Stimulated activated CD4-positive, alpha-beta T cell treated with anti-CD3 and anti-CD28 coated beads, Interleukin-2, amount 100 ng/mL, for 48 hours (primary cell): ENCODE measurements around the gene RALGAPA2.

Experiments
- DNase-seq, 2 donors: peaks; one replicate each; pipeline ENCODE4 v3.0.0-alpha.2; 2020

RALGAPA2 gene

GRCh38 chr20:20454850-20455627, 257.4 kb downstream of the RALGAPA2 start:
- DNase-seq: no peak

- no peak for DNase-seq
Measured at GRCh38 chr20:20454367-20454766, 258.1 kb downstream of the RALGAPA2 start.

GRCh38 chr20:20452254-20452676, 260.2 kb downstream of the RALGAPA2 start:
- DNase-seq: peak; percentile 51 to 60

- DNase-seq: no peak
Measured at GRCh38 chr20:20450521-20450920, 261.9 kb downstream of the RALGAPA2 start.

- DNase-seq: no peak
Measured at GRCh38 chr20:20448881-20449280, 263.6 kb downstream of the RALGAPA2 start.

GRCh38 chr20:20447196-20447595, 265.2 kb downstream of the RALGAPA2 start:
- no peak for DNase-seq

- DNase-seq: no peak
Measured at GRCh38 chr20:20446425-20447015, 265.9 kb downstream of the RALGAPA2 start.

GRCh38 chr20:20446001-20446400, 266.4 kb downstream of the RALGAPA2 start:
- no peak for DNase-seq

GRCh38 chr20:20443504-20443903, 268.9 kb downstream of the RALGAPA2 start:
- no peak for DNase-seq

GRCh38 chr20:20442466-20442865, 270.0 kb downstream of the RALGAPA2 start:
- DNase-seq: no peak

- DNase-seq: no peak
Measured at GRCh38 chr20:20440886-20441658, 271.4 kb downstream of the RALGAPA2 start.

GRCh38 chr20:20440481-20440880, 272.0 kb downstream of the RALGAPA2 start:
- DNase-seq: no peak

- no peak for DNase-seq
Measured at GRCh38 chr20:20439602-20440190, 272.7 kb downstream of the RALGAPA2 start.

GRCh38 chr20:20437314-20437713, 275.1 kb downstream of the RALGAPA2 start:
- no peak for DNase-seq

- DNase-seq: no peak
Measured at GRCh38 chr20:20436689-20437088, 275.8 kb downstream of the RALGAPA2 start.

- DNase-seq: no peak
Measured at GRCh38 chr20:20435453-20435852, 277.0 kb downstream of the RALGAPA2 start.

- DNase-seq: no peak
Measured at GRCh38 chr20:20432618-20433286, 279.7 kb downstream of the RALGAPA2 start.

GRCh38 chr20:20430066-20430465, 282.4 kb downstream of the RALGAPA2 start:
- no peak for DNase-seq

GRCh38 chr20:20428067-20428466, 284.4 kb downstream of the RALGAPA2 start:
- no peak for DNase-seq

- no peak for DNase-seq
Measured at GRCh38 chr20:20427227-20427864, 285.1 kb downstream of the RALGAPA2 start.

- no peak for DNase-seq
Measured at GRCh38 chr20:20426655-20426907, 285.9 kb downstream of the RALGAPA2 start.

GRCh38 chr20:20425823-20426654, 286.4 kb downstream of the RALGAPA2 start:
- DNase-seq: no peak
